Measurements from ENCODE around the gene FLT1.

Gene FLT1

GRCh38 chr13:28408235-28408848 lies 86.6 kb downstream of the FLT1 start:
- no peak for TF ChIP-seq FOXP2 (optimal IDR thresholded peaks at IDR 0.05; ENCODE audit: borderline replicate concordance, extremely low read depth, extremely low read length, insufficient read depth)

- TF ChIP-seq FOXP2 (optimal IDR thresholded peaks at IDR 0.05; ENCODE audit: borderline replicate concordance, extremely low read depth, extremely low read length, insufficient read depth) (no peak), POLR2AphosphoS5 (IDR thresholded peaks at IDR 0.05; ENCODE audit: low read depth, low read length) (no peak), TAF1 (IDR thresholded peaks at IDR 0.05; ENCODE audit: borderline replicate concordance, insufficient read depth, low read length) (no peak), SIN3A (IDR thresholded peaks at IDR 0.05; ENCODE audit: borderline replicate concordance, insufficient read depth, low read length) (no peak)
- TF ChIP-seq, protein P1, sequence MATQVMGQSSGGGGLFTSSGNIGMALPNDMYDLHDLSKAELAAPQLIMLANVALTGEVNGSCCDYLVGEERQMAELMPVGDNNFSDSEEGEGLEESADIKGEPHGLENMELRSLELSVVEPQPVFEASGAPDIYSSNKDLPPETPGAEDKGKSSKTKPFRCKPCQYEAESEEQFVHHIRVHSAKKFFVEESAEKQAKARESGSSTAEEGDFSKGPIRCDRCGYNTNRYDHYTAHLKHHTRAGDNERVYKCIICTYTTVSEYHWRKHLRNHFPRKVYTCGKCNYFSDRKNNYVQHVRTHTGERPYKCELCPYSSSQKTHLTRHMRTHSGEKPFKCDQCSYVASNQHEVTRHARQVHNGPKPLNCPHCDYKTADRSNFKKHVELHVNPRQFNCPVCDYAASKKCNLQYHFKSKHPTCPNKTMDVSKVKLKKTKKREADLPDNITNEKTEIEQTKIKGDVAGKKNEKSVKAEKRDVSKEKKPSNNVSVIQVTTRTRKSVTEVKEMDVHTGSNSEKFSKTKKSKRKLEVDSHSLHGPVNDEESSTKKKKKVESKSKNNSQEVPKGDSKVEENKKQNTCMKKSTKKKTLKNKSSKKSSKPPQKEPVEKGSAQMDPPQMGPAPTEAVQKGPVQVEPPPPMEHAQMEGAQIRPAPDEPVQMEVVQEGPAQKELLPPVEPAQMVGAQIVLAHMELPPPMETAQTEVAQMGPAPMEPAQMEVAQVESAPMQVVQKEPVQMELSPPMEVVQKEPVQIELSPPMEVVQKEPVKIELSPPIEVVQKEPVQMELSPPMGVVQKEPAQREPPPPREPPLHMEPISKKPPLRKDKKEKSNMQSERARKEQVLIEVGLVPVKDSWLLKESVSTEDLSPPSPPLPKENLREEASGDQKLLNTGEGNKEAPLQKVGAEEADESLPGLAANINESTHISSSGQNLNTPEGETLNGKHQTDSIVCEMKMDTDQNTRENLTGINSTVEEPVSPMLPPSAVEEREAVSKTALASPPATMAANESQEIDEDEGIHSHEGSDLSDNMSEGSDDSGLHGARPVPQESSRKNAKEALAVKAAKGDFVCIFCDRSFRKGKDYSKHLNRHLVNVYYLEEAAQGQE (IDR thresholded peaks at IDR 0.05; ENCODE audit: insufficient read depth in 1 of 2, low read depth in 2 of 2, low read length in 2 of 2), result no peak
Measured at GRCh38 chr13:28406733-28407266, 88.1 kb downstream of the FLT1 start.

GRCh38 chr13:28402057-28402381 lies 92.9 kb downstream of the FLT1 start:
- no peak for TF ChIP-seq POLR2AphosphoS5 (IDR thresholded peaks at IDR 0.05; ENCODE audit: low read depth, low read length)
- TF ChIP-seq FOXP2 (optimal IDR thresholded peaks at IDR 0.05; ENCODE audit: borderline replicate concordance, extremely low read depth, extremely low read length, insufficient read depth), result no peak
- no peak for TF ChIP-seq TAF1 (IDR thresholded peaks at IDR 0.05; ENCODE audit: borderline replicate concordance, insufficient read depth, low read length)
- TF ChIP-seq, protein P1 (IDR thresholded peaks at IDR 0.05; ENCODE audit: insufficient read depth in 1 of 2, low read depth in 2 of 2, low read length in 2 of 2), result no peak
- TF ChIP-seq SIN3A (IDR thresholded peaks at IDR 0.05; ENCODE audit: borderline replicate concordance, insufficient read depth, low read length), result no peak

- no peak for TF ChIP-seq SIN3A (IDR thresholded peaks at IDR 0.05; ENCODE audit: borderline replicate concordance, insufficient read depth, low read length)
- TF ChIP-seq, protein P1 (IDR thresholded peaks at IDR 0.05; ENCODE audit: insufficient read depth in 1 of 2, low read depth in 2 of 2, low read length in 2 of 2), result no peak
- TF ChIP-seq POLR2AphosphoS5 (IDR thresholded peaks at IDR 0.05; ENCODE audit: low read depth, low read length), result no peak
- TF ChIP-seq FOXP2 (optimal IDR thresholded peaks at IDR 0.05; ENCODE audit: borderline replicate concordance, extremely low read depth, extremely low read length, insufficient read depth), result no peak
- TF ChIP-seq TAF1 (IDR thresholded peaks at IDR 0.05; ENCODE audit: borderline replicate concordance, insufficient read depth, low read length), result no peak
Measured at GRCh38 chr13:28401303-28402056, 93.4 kb downstream of the FLT1 start.

GRCh38 chr13:28396053-28396452 lies 98.9 kb downstream of the FLT1 start:
- TF ChIP-seq, protein P1 (IDR thresholded peaks at IDR 0.05; ENCODE audit: insufficient read depth in 1 of 2, low read depth in 2 of 2, low read length in 2 of 2), result no peak
- no peak for TF ChIP-seq POLR2AphosphoS5 (IDR thresholded peaks at IDR 0.05; ENCODE audit: low read depth, low read length)
- TF ChIP-seq FOXP2 (optimal IDR thresholded peaks at IDR 0.05; ENCODE audit: borderline replicate concordance, extremely low read depth, extremely low read length, insufficient read depth), result no peak
- no peak for TF ChIP-seq SIN3A (IDR thresholded peaks at IDR 0.05; ENCODE audit: borderline replicate concordance, insufficient read depth, low read length)
- TF ChIP-seq TAF1 (IDR thresholded peaks at IDR 0.05; ENCODE audit: borderline replicate concordance, insufficient read depth, low read length), result no peak
